Amygdala (tissue), 56 donors: Measurements from ENCODE around the gene MYOM1.

Source experiments
- DNase-seq, 56 donors: peaks; one replicate each; lab custom pipeline; 2025; lab: John Stamatoyannopoulos, UW

MYOM1 gene

GRCh38 chr18:3124822-3125221, 94.9 kb downstream of the MYOM1 start:
- DNase-seq = no peak

- DNase-seq = no peak
These were observed 96.9 kb downstream of the MYOM1 start for GRCh38 chr18:3122851-3123250.

- no peak for DNase-seq
These were observed 98.5 kb downstream of the MYOM1 start for GRCh38 chr18:3121259-3121658.

- no peak for DNase-seq
These were observed 99.4 kb downstream of the MYOM1 start for GRCh38 chr18:3120356-3120755.

GRCh38 chr18:3119401-3120341, 100.1 kb downstream of the MYOM1 start:
- DNase-seq = no peak

GRCh38 chr18:3118195-3119010, 101.4 kb downstream of the MYOM1 start:
- DNase-seq = no peak

GRCh38 chr18:3117493-3118192, 102.1 kb downstream of the MYOM1 start:
- no peak for DNase-seq

GRCh38 chr18:3115447-3116030, 104.2 kb downstream of the MYOM1 start:
- no peak for DNase-seq

GRCh38 chr18:3114451-3114850, 105.3 kb downstream of the MYOM1 start:
- DNase-seq = no peak

GRCh38 chr18:3114026-3114425, 105.7 kb downstream of the MYOM1 start:
- no peak for DNase-seq

- no peak for DNase-seq
These were observed 108.1 kb downstream of the MYOM1 start for GRCh38 chr18:3111523-3112240.

GRCh38 chr18:3110034-3110752, 109.6 kb downstream of the MYOM1 start:
- DNase-seq = no peak

GRCh38 chr18:3107740-3108151, 112.0 kb downstream of the MYOM1 start:
- DNase-seq = no peak

GRCh38 chr18:3104190-3105054, 115.3 kb downstream of the MYOM1 start:
- no peak for DNase-seq

- no peak for DNase-seq
These were observed 116.2 kb downstream of the MYOM1 start for GRCh38 chr18:3103576-3103975.

- DNase-seq = no peak
These were observed 116.8 kb downstream of the MYOM1 start for GRCh38 chr18:3102983-3103382.

- DNase-seq = no peak
These were observed 119.2 kb downstream of the MYOM1 start for GRCh38 chr18:3100498-3101132.

- DNase-seq = no peak
These were observed 120.4 kb downstream of the MYOM1 start for GRCh38 chr18:3099327-3099726.
